PC-3 (cell line): ENCODE measurements around the gene TMEM37.

Source experiments
- CTCF ChIP-seq: fragments of 300-600 bp; sonication (generic); conservative IDR thresholded peaks from 2 replicates; pipeline ENCODE4 v1.5.1; 2017; ENCODE audit warnings: antibody characterized with exemption, low read depth, mild to moderate bottlenecking, low read length
- EZH2 ChIP-seq: fragments of 300-600 bp; sonication (generic); IDR thresholded peaks from one replicate; pipeline ENCODE4 v1.6.1; 2017; ENCODE audit warnings: antibody characterized with exemption, mild to moderate bottlenecking, low read length; ENCODE audit not compliant: unreplicated experiment

DNA sequence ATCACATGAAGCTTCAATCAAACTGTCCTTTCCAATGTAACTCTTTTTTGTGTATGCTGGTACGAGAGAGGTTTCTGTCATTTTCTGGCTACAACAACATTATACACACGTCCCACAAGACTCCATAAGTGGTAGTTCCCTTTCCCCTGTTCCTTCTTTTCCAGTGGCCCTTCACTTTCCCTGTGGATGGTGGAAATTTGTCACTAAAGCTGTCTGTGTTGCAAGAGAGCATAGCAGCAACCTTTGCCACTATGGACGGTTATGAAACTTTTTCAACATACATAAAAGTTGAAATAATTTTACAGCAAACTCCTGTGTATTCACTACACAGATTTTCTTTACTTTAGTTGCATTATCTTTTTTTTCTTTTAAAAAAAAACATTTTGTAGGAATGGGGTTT is 46.2 kb upstream of the TMEM37 start:
- TF ChIP-seq EZH2 (no peak), CTCF (no peak)
